CD4-positive, alpha-beta T cell (primary cell): ENCODE data around the gene NXN. TPM values are rescaled to one million over a fixed set of nuclear protein-coding genes. Genes with fewer than 3 reads are reported as not detected.
"Not testable (repeated sequence)": the region's sequence is repeated elsewhere in the genome, so short reads cannot be mapped to it uniquely, and the experiment has no call there.

Source experiments
- ATAC-seq: fragments of 200-7000 bp; cut with Tn5 transposase; one replicate; pipeline ENCODE4 v1.10.0; 2022; ENCODE audit warnings: mild to moderate bottlenecking; ENCODE audit not compliant: poor library complexity
- CTCF ChIA-PET: fragments of 350-600 bp; sonication (Branson Sonifier 250); formaldehyde crosslinking; loops from one replicate; lab custom pipeline; 2021; ENCODE audit warnings: antibody characterized with exemption, inconsistent platforms; lab: Charles Lee
- POLR2A ChIA-PET: fragments of 350-600 bp; sonication (Branson Sonifier 250); formaldehyde crosslinking; loops from one replicate; lab custom pipeline; 2021; ENCODE audit warnings: antibody characterized with exemption, inconsistent platforms; lab: Charles Lee
- DNase-seq, 14 experiments: peaks; one replicate each; pipeline ENCODE4 v3.0.0-alpha.2; 2013 to 2020; ENCODE audit warnings: mixed read lengths in 2 of 14
- H3K27ac ChIP-seq, 2 donors: one replicate each; pipeline versions ENCODE4 v1.5.1 to v1.7.0; 2013; ENCODE audit warnings: low read length in 2 of 2, low read depth in 1 of 2, mild to moderate bottlenecking in 1 of 2
- H3K27me3 ChIP-seq, 2 experiments: 1 replicate in 1 of 2; 2 replicates in 1 of 2; pipeline versions ENCODE4 v1.6.1 to v1.7.0; 2013; ENCODE audit warnings: low read length in 2 of 2, control low read depth in 1 of 2, mild to moderate bottlenecking in 1 of 2, moderate library complexity in 1 of 2; ENCODE audit not compliant: insufficient read depth in 2 of 2, control insufficient read depth in 1 of 2
- H3K36me3 ChIP-seq: one replicate; pipeline ENCODE4 v1.6.1; 2013; ENCODE audit warnings: low read length, control low read depth; ENCODE audit not compliant: insufficient read depth
- H3K4me1 ChIP-seq: one replicate; pipeline ENCODE4 v1.6.1; 2013; ENCODE audit warnings: low read length, control low read depth; ENCODE audit not compliant: insufficient read depth
- H3K4me3 ChIP-seq: one replicate; pipeline ENCODE4 v1.5.1; 2013; ENCODE audit warnings: mild to moderate bottlenecking, low read length, moderate library complexity
- H3K9me3 ChIP-seq, 2 experiments: 1 replicate in 1 of 2; 2 replicates in 1 of 2; pipeline versions ENCODE4 v1.6.1 to v1.7.0; 2013; ENCODE audit warnings: low read length in 2 of 2, mild to moderate bottlenecking in 2 of 2, control low read depth in 1 of 2, moderate library complexity in 1 of 2; ENCODE audit not compliant: control insufficient read depth in 1 of 2, insufficient read depth in 1 of 2
- H3K27ac Mint-ChIP-seq: one replicate; pipeline ENCODE4 v1.8.0; 2020; ENCODE audit warnings: mixed read lengths
- H3K27me3 Mint-ChIP-seq: one replicate; pipeline ENCODE4 v1.8.0; 2021; ENCODE audit warnings: mixed read lengths
- H3K36me3 Mint-ChIP-seq: one replicate; pipeline ENCODE4 v1.8.0; 2021; ENCODE audit warnings: low read depth, mixed read lengths
- H3K4me1 Mint-ChIP-seq: one replicate; pipeline ENCODE4 v1.8.0; 2021; ENCODE audit warnings: low read depth, mixed read lengths
- H3K4me3 Mint-ChIP-seq: one replicate; pipeline ENCODE4 v1.8.0; 2020; ENCODE audit warnings: mild to moderate bottlenecking, mixed read lengths
- H3K9me3 Mint-ChIP-seq: one replicate; pipeline ENCODE4 v1.8.0; 2020; ENCODE audit warnings: mixed read lengths
- CTCF ChIP-seq: fragments of 200-600 bp; IDR thresholded peaks from one replicate; pipeline ENCODE4 v1.8.0; 2022; ENCODE audit warnings: antibody characterized with exemption, mild to moderate bottlenecking
- intact Hi-C, 2 experiments: fragments of 100-400 bp; cut with DNase I in 1 of 2; cut with micrococcal nuclease in 1 of 2; formaldehyde crosslinking; loops; one replicate each; pipeline versions ENCODE4 v1.15.1 to v1.9.0; 2023 to 2025; cut with DNase I, micrococcal nuclease
- microRNA-seq: library from miRNA; unstranded; fragments of <30 nt; microRNA quantifications from one replicate; pipeline ENCODE4 v1.2.0, GENCODE V29; 2021; ENCODE audit warnings: borderline microRNAs expressed, borderline replicate concordance
- total RNA-seq, 174 experiments: library from RNA in 2 of 174; stranded (reverse) in 2 of 174; gene quantifications; one replicate each; pipeline ENCODE4 v1.2.3 and lab custom pipeline; 2021 to 2026

Gene NXN
- total RNA-seq, 2 experiments from 2014 or later: 0.80 to 0.98 TPM

GRCh38 chr17:751269-752001 is 228.1 kb downstream of the NXN start:
- ChIA-PET CTCF (no interaction called here), POLR2A (interaction anchor here (1.0 to 3.5 kb wide), 6 partner anchors 20 to 878 kb away, joined by 3 to 49 read pairs (median 4); partner anchors contain the start of genes GLOD4, MRM3 and TIMM22)
- Histone ChIP-seq H3K9me3 (no peaks in the 10 kb centered on the region), H3K4me1 (peaks cover 29% of the 10 kb centered on the region), H3K4me3 (peak overlapping the region; percentile 59), H3K27me3 (no peaks in the 10 kb centered on the region), H3K36me3 (peaks cover 23% of the 10 kb centered on the region), H3K27ac (peak overlapping the region in 1 of 2 donors; percentile 65)
- intact Hi-C loops: loop anchor here (1.0 to 2.0 kb wide), 6 partner anchors 19 to 341 kb away; partner anchors contain the start of genes GLOD4 (in 2 of the 2), MRM3 (in 2 of the 2), VPS53 (in 2 of the 2) and TLCD3A (in 1 of the 2)
- TF ChIP-seq CTCF: no peak
- no peaks in the 10 kb centered on the region for H3K27me3 Mint-ChIP-seq
- peak overlapping the region; percentile 83 for H3K27ac Mint-ChIP-seq
- ATAC-seq: peak; percentile 48
- H3K4me1 Mint-ChIP-seq: peaks cover 44% of the 10 kb centered on the region
- peak in 13 of 14 experiments; percentile 24 to 73 (median 44) for DNase-seq
- peaks cover 25% of the 10 kb centered on the region for H3K36me3 Mint-ChIP-seq
- no peaks in the 10 kb centered on the region for H3K9me3 Mint-ChIP-seq
- peak overlapping the region; percentile 98 for H3K4me3 Mint-ChIP-seq

GRCh38 chr17:750431-751037 is 229.0 kb downstream of the NXN start:
- H3K9me3 Mint-ChIP-seq: no peaks in the 10 kb centered on the region
- intact Hi-C loops: loop anchor here in 1 of 2 experiments (2.0 kb wide), 2 partner anchors 18 to 36 kb away; partner anchors contain the start of genes TLCD3A and VPS53
- no peaks in the 10 kb centered on the region for H3K27me3 ChIP-seq
- H3K36me3 ChIP-seq: peaks cover 28% of the 10 kb centered on the region
- ATAC-seq (no peak), DNase-seq (no peak)
- peaks cover 29% of the 10 kb centered on the region for H3K4me1 ChIP-seq
- H3K4me1 Mint-ChIP-seq: peaks cover 44% of the 10 kb centered on the region
- peaks cover 30% of the 10 kb centered on the region for H3K36me3 Mint-ChIP-seq
- H3K27me3 Mint-ChIP-seq: no peaks in the 10 kb centered on the region
- H3K4me3 Mint-ChIP-seq: peak overlapping the region; percentile 98
- POLR2A ChIA-PET: interaction anchor here (0.5 to 3.5 kb wide), 3 partner anchors 31 to 340 kb away, joined by 3 to 49 read pairs (median 4); partner anchors contain the start of genes GLOD4 and MRM3
- no peak for TF ChIP-seq CTCF
- peak overlapping the region; percentile 59 for H3K4me3 ChIP-seq
- no peaks in the 10 kb centered on the region for H3K9me3 ChIP-seq
- H3K27ac Mint-ChIP-seq: peak overlapping the region; percentile 83
- CTCF ChIA-PET: interaction anchor here (1.0 kb wide), 1 partner anchor 246 kb away, joined by 3 read pairs; the partner anchor contains the start of gene TIMM22
- H3K27ac ChIP-seq: no peak overlapping the region

- H3K9me3 Mint-ChIP-seq, H3K27me3 ChIP-seq, H3K27ac ChIP-seq, intact Hi-C loops, H3K27me3 Mint-ChIP-seq, DNase-seq, CTCF ChIA-PET, ATAC-seq, H3K9me3 ChIP-seq, H3K4me3 ChIP-seq, POLR2A ChIA-PET: not testable (repeated sequence)
- Mint-ChIP-seq H3K4me3 (peak overlapping the region; percentile 54), H3K36me3 (peaks cover 36% of the 10 kb centered on the region), H3K27ac (peak overlapping the region; percentile 30), H3K4me1 (peaks cover 44% of the 10 kb centered on the region)
- H3K4me1 ChIP-seq: peaks cover 29% of the 10 kb centered on the region
- peaks cover 39% of the 10 kb centered on the region for H3K36me3 ChIP-seq
Measured at GRCh38 chr17:749359-749758, 230.2 kb downstream of the NXN start.

Small RNAs within 50 kb of the gene (microRNA-seq; reads per million reads assigned to microRNA genes)
- gene MIR3183: not detected

Other genes starting within 250 kb of the NXN start
- under 1 TPM; 0.63 to 0.75 TPM for gene TLCD3A, start 247.2 kb downstream of the NXN start, total RNA-seq
- 10 to 100 TPM; 16.0 to 18.0 TPM for gene GEMIN4, start 227.5 kb downstream of the NXN start, total RNA-seq
- gene GLOD4, start 197.5 kb downstream of the NXN start, total RNA-seq: 10 to 100 TPM; 88.0 to 89.3 TPM
- gene MRM3, start 197.4 kb downstream of the NXN start, total RNA-seq: 10 to 100 TPM; 40.8 to 44.1 TPM
- gene TIMM22, start 17.4 kb upstream of the NXN start, total RNA-seq: 10 to 100 TPM; 10.2 to 10.9 TPM
- gene ABR, start 200.2 kb upstream of the NXN start, total RNA-seq: 10 to 100 TPM; 72.4 to 74.8 TPM